H54 (cell line): Measurements from ENCODE around the gene ZSCAN23.
"Not testable (repeated sequence)": the region's sequence is repeated elsewhere in the genome, so short reads cannot be mapped to it uniquely, and the experiment has no call there.

Source experiments
- DNase-seq: peaks from one replicate; pipeline ENCODE4 v3.0.0; 2011; ENCODE audit warnings: low spot score, mixed read lengths; ENCODE audit not compliant: insufficient read length
- FAIRE-seq: peaks from 3 replicates; lab custom pipeline; 2011; peaks lifted over from hg19 to GRCh38; lab: Jason Lieb, UNC
- POLR2A ChIP-seq: IDR thresholded peaks from 2 replicates; pipeline ENCODE4 v1.6.1; 2011; ENCODE audit warnings: low read depth, mild to moderate bottlenecking, low read length

The ZSCAN23 gene

GRCh38 chr6:28468056-28468455 lies 24.8 kb upstream of the ZSCAN23 start:
- TF ChIP-seq POLR2A, result no peak
- DNase-seq (no peak), FAIRE-seq (no peak)

GRCh38 chr6:28462401-28462800 lies 19.1 kb upstream of the ZSCAN23 start:
- DNase-seq, result no peak
- no peak for FAIRE-seq

GRCh38 chr6:28458568-28458967 lies 15.3 kb upstream of the ZSCAN23 start:
- FAIRE-seq, result no peak

More at GRCh38 chr6:28462401-28462800, 19.1 kb upstream of the ZSCAN23 start:
- TF ChIP-seq POLR2A, result no peak

GRCh38 chr6:28449056-28449455 lies 5.8 kb upstream of the ZSCAN23 start:
- DNase-seq, result no peak
- FAIRE-seq, result peak; percentile 38
- TF ChIP-seq POLR2A, result no peak

More at GRCh38 chr6:28458568-28458967, 15.3 kb upstream of the ZSCAN23 start:
- no peak for TF ChIP-seq POLR2A
- no peak for DNase-seq

- FAIRE-seq, DNase-seq: not testable (repeated sequence)
Measured at GRCh38 chr6:28447512-28447906, 4.2 kb upstream of the ZSCAN23 start.

- DNase-seq, result no peak
- no peak for TF ChIP-seq POLR2A
Measured at GRCh38 chr6:28446818-28447511, 3.7 kb upstream of the ZSCAN23 start.

GRCh38 chr6:28444759-28445158 lies 1.5 kb upstream of the ZSCAN23 start:
- DNase-seq, FAIRE-seq: not testable (repeated sequence)

More at GRCh38 chr6:28446818-28447511, 3.7 kb upstream of the ZSCAN23 start:
- FAIRE-seq, result no peak

- FAIRE-seq (no peak), DNase-seq (no peak)
- no peak for TF ChIP-seq POLR2A
Measured at GRCh38 chr6:28442586-28442985, 705 bp downstream of the ZSCAN23 start.

GRCh38 chr6:28436404-28436803 lies 6.9 kb downstream of the ZSCAN23 start:
- DNase-seq (no peak), FAIRE-seq (no peak)
- no peak for TF ChIP-seq POLR2A

- FAIRE-seq, result no peak
- DNase-seq, result no peak
- TF ChIP-seq POLR2A, result no peak
Measured at GRCh38 chr6:28433119-28433518, 10.2 kb downstream of the ZSCAN23 start.

GRCh38 chr6:28429781-28430180 lies 13.5 kb downstream of the ZSCAN23 start:
- no peak for DNase-seq
- no peak for FAIRE-seq
- TF ChIP-seq POLR2A, result no peak

GRCh38 chr6:28425944-28426541 lies 17.2 kb downstream of the ZSCAN23 start:
- TF ChIP-seq POLR2A, result no peak
- DNase-seq (no peak), FAIRE-seq (no peak)

GRCh38 chr6:28424163-28424562 lies 19.1 kb downstream of the ZSCAN23 start:
- no peak for TF ChIP-seq POLR2A
- DNase-seq, result no peak
- FAIRE-seq, result no peak

- FAIRE-seq (no peak), DNase-seq (no peak)
- no peak for TF ChIP-seq POLR2A
Measured at GRCh38 chr6:28423546-28423945, 19.7 kb downstream of the ZSCAN23 start.

- no peak for DNase-seq
- no peak for TF ChIP-seq POLR2A
- FAIRE-seq, result no peak
Measured at GRCh38 chr6:28413681-28414080, 29.6 kb downstream of the ZSCAN23 start.
